Measurements from ENCODE around the gene CREM.

DNA sequence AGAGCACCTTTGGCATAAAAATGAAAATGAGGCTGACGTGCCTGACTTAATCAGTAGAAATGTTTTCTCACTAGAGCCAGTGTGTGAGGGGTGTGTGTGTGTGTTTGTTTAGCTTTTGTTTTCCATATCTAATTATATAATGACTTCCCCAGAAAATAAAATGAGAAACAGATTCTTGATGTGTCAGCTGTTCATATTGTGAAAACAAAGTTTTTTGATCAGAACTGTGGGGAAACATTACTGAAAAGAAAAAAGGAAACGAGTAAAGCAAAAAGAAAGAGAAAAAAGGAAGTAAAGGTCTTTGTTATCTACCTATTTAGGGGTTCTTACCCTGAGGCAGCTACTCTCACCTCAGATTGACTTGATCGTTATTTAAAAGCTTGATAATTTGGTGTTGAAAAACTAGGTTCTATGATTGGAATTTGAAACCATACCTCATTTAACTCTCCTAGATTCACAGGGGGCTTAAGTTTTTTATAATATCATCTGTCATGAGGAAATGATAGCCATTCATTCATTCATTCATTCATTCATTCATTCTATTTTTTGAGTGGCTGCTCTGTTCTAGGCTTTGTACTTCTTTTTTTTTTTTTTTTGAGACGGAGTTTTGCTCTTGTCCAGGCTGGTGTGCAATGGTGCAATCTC, 58.0 kb downstream of the CREM start:
- TF ChIP-seq POLR2A (IDR thresholded peaks at IDR 0.05), result no peak
- TF ChIP-seq, protein P1, sequence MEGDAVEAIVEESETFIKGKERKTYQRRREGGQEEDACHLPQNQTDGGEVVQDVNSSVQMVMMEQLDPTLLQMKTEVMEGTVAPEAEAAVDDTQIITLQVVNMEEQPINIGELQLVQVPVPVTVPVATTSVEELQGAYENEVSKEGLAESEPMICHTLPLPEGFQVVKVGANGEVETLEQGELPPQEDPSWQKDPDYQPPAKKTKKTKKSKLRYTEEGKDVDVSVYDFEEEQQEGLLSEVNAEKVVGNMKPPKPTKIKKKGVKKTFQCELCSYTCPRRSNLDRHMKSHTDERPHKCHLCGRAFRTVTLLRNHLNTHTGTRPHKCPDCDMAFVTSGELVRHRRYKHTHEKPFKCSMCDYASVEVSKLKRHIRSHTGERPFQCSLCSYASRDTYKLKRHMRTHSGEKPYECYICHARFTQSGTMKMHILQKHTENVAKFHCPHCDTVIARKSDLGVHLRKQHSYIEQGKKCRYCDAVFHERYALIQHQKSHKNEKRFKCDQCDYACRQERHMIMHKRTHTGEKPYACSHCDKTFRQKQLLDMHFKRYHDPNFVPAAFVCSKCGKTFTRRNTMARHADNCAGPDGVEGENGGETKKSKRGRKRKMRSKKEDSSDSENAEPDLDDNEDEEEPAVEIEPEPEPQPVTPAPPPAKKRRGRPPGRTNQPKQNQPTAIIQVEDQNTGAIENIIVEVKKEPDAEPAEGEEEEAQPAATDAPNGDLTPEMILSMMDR (IDR thresholded peaks at IDR 0.05), result no peak
- TF ChIP-seq POLR2AphosphoS5 (IDR thresholded peaks at IDR 0.05), result no peak
